Left lung (tissue), 10 donors: ENCODE results near the gene TOB1. TPM values are rescaled to one million over a fixed set of nuclear protein-coding genes. Genes with fewer than 3 reads are reported as not detected.

Experiments used
- ATAC-seq: fragments of 200-7000 bp; cut with Tn5 transposase; one replicate; pipeline ENCODE4 v1.9.1; 2020; ENCODE audit warnings: moderate library complexity
- DNase-seq, 4 donors: peaks; one replicate each; pipeline ENCODE4 v3.0.0-alpha.2; 2013 to 2020
- H3K27ac ChIP-seq, 2 donors: fragments of 200-600 bp; sonication (generic) in 1 of 2; one replicate each; pipeline versions ENCODE4 v1.5.0 to v1.8.0; 2020 to 2021
- H3K27me3 ChIP-seq, 2 donors: fragments of 200-600 bp; sonication (generic) in 1 of 2; one replicate each; pipeline versions ENCODE4 v1.5.0 to v1.8.0; 2020 to 2021
- H3K36me3 ChIP-seq, 2 donors: fragments of 200-600 bp; sonication (generic) in 1 of 2; one replicate each; pipeline versions ENCODE4 v1.5.0 to v1.8.0; 2020 to 2021
- H3K4me1 ChIP-seq, 2 donors: fragments of 200-600 bp; one replicate each; pipeline ENCODE4 v1.8.0; 2021
- H3K4me3 ChIP-seq, 2 donors: fragments of 200-600 bp; sonication (generic) in 1 of 2; one replicate each; pipeline versions ENCODE4 v1.5.0 to v1.8.0; 2020 to 2021; ENCODE audit warnings: mild to moderate bottlenecking in 1 of 2
- H3K9me3 ChIP-seq, 2 donors: fragments of 200-600 bp; sonication (generic) in 1 of 2; one replicate each; pipeline versions ENCODE4 v1.5.0 to v1.8.0; 2020 to 2021
- CTCF ChIP-seq, 2 donors: fragments of 200-600 bp; sonication (generic) in 1 of 2; IDR thresholded peaks; one replicate each; pipeline versions ENCODE4 v1.5.0 to v1.8.0; 2021; ENCODE audit warnings: antibody characterized with exemption in 2 of 2
- intact Hi-C, 2 donors: fragments of 100-400 bp; cut with DNase I; formaldehyde crosslinking; loops; one replicate each; pipeline versions ENCODE4 v1.11.2 to v1.14.2; 2022
- polyA plus RNA-seq, 6 donors: library from polyadenylated mRNA; unstranded; fragments of 120-200 nt; gene quantifications; one replicate each; pipeline ENCODE4 v1.2.1, GENCODE V29; 2013; ENCODE audit not compliant: insufficient read length in 6 of 6
- total RNA-seq, 2 donors: library from RNA; stranded (reverse); fragmentation: NEBNext Ultra II Directional; extraction: Animal tissue kit (Norgen Biotek cat#: 25700); gene quantifications; one replicate each; pipeline ENCODE4 v1.2.1, GENCODE V29; 2021
- donor health status: DM: no; HTN: yes; CAD: no.
- donor health status: DM: no; HTN: no; CAD: no.

The TOB1 gene
- total and polyA plus RNA-seq, 8 donors = 20.1 to 81.1 (median 29.8) TPM

- intact Hi-C loops = no loop called here
- no peak overlapping the region for H3K4me3 ChIP-seq
- peaks cover 0 to 46% of the 10 kb centered on the region in 2 donors for H3K4me1 ChIP-seq
- no peak for ATAC-seq
- H3K27ac ChIP-seq = peak overlapping the region in 1 of 2 donors; percentile 91
- no peak for DNase-seq
- H3K27me3 ChIP-seq = no peaks in the 10 kb centered on the region
- H3K36me3 ChIP-seq = no peaks in the 10 kb centered on the region
- H3K9me3 ChIP-seq = no peaks in the 10 kb centered on the region
- TF ChIP-seq CTCF (IDR thresholded peaks at IDR 0.05) = no peak
These were observed 45.3 kb upstream of the TOB1 start for GRCh38 chr17:50911450-50911849.

- Histone ChIP-seq H3K4me3 (no peak overlapping the region), H3K9me3 (no peaks in the 10 kb centered on the region), H3K27ac (peak overlapping the region in 1 of 2 donors; percentile 91), H3K36me3 (no peaks in the 10 kb centered on the region), H3K27me3 (no peaks in the 10 kb centered on the region), H3K4me1 (peaks cover 0 to 53% of the 10 kb centered on the region in 2 donors)
- ATAC-seq = no peak
- DNase-seq = no peak
- TF ChIP-seq CTCF (IDR thresholded peaks at IDR 0.05) = no peak
- intact Hi-C loops = no loop called here
These were observed 43.8 kb upstream of the TOB1 start for GRCh38 chr17:50909765-50910605.

GRCh38 chr17:50908860-50909764 is 43.0 kb upstream of the TOB1 start:
- no peaks in the 10 kb centered on the region for H3K27me3 ChIP-seq
- H3K27ac ChIP-seq = peak overlapping the region; percentile 7 to 91
- DNase-seq (peak in 1 of 4 donors; percentile 66), ATAC-seq (peak; percentile 64)
- intact Hi-C loops = no loop called here
- no peaks in the 10 kb centered on the region for H3K9me3 ChIP-seq
- H3K36me3 ChIP-seq = no peaks in the 10 kb centered on the region
- H3K4me3 ChIP-seq = no peak overlapping the region
- no peak for TF ChIP-seq CTCF (IDR thresholded peaks at IDR 0.05)
- H3K4me1 ChIP-seq = peaks cover 2 to 61% of the 10 kb centered on the region in 2 donors

- intact Hi-C loops = no loop called here
- Histone ChIP-seq H3K27ac (no peak overlapping the region), H3K36me3 (no peaks in the 10 kb centered on the region), H3K27me3 (no peaks in the 10 kb centered on the region), H3K9me3 (no peaks in the 10 kb centered on the region), H3K4me3 (no peak overlapping the region), H3K4me1 (peaks cover 3 to 64% of the 10 kb centered on the region in 2 donors)
- no peak for ATAC-seq
- TF ChIP-seq CTCF (IDR thresholded peaks at IDR 0.05) = no peak
- DNase-seq = no peak
These were observed 42.1 kb upstream of the TOB1 start for GRCh38 chr17:50908140-50908859.
